CD4-positive, alpha-beta T cell treated with Interleukin-17A for 1 hour (primary cell): Measurements from ENCODE around the gene PIK3CG.
A peak's percentile ranks its signal among the peaks of the same experiment; 100 is the strongest.
"Not testable (repeated sequence)": the region's sequence is repeated elsewhere in the genome, so short reads cannot be mapped to it uniquely, and the experiment has no call there.

ENCODE experiments used
- DNase-seq: peaks from one replicate; pipeline ENCODE4 v3.0.0-alpha.2; 2020

Gene PIK3CG

GRCh38 chr7:106865130-106866041 is at the start of gene PIK3CG:
PIK3CG (plus strand) TSS chr7:106865282; CDS start chr7:106867562, 2,280 bp downstream.
- peak; percentile 75 for DNase-seq

GRCh38 chr7:106817098-106817497 is 48.0 kb upstream of the PIK3CG start:
- DNase-seq: no peak

GRCh38 chr7:106818736-106819135 is 46.3 kb upstream of the PIK3CG start:
- no peak for DNase-seq

- DNase-seq: no peak
Observed at GRCh38 chr7:106819546-106819945, 45.5 kb upstream of the PIK3CG start.

GRCh38 chr7:106820321-106821217 is 44.5 kb upstream of the PIK3CG start:
- no peak for DNase-seq

GRCh38 chr7:106823631-106824030 is 41.5 kb upstream of the PIK3CG start:
- DNase-seq: no peak

GRCh38 chr7:106824458-106824857 is 40.6 kb upstream of the PIK3CG start:
- no peak for DNase-seq

- DNase-seq: no peak
Observed at GRCh38 chr7:106827626-106828025, 37.5 kb upstream of the PIK3CG start.

GRCh38 chr7:106829496-106829895 is 35.6 kb upstream of the PIK3CG start:
- no peak for DNase-seq

GRCh38 chr7:106830896-106831295 is 34.2 kb upstream of the PIK3CG start:
- not testable (repeated sequence) for DNase-seq

- no peak for DNase-seq
Observed at GRCh38 chr7:106836816-106837215, 28.3 kb upstream of the PIK3CG start.

GRCh38 chr7:106839511-106839910 is 25.6 kb upstream of the PIK3CG start:
- DNase-seq: no peak

- no peak for DNase-seq
Observed at GRCh38 chr7:106840342-106840741, 24.7 kb upstream of the PIK3CG start.

GRCh38 chr7:106841896-106842390 is 23.1 kb upstream of the PIK3CG start:
- DNase-seq: no peak

- DNase-seq: no peak
Observed at GRCh38 chr7:106844279-106844997, 20.6 kb upstream of the PIK3CG start.

GRCh38 chr7:106848049-106848448 is 17.0 kb upstream of the PIK3CG start:
- DNase-seq: no peak

- DNase-seq: no peak
Observed at GRCh38 chr7:106848851-106849442, 16.1 kb upstream of the PIK3CG start.

GRCh38 chr7:106851632-106852031 is 13.4 kb upstream of the PIK3CG start:
- not testable (repeated sequence) for DNase-seq

- no peak for DNase-seq
Observed at GRCh38 chr7:106853250-106853908, 11.7 kb upstream of the PIK3CG start.

GRCh38 chr7:106855540-106856132 is 9.4 kb upstream of the PIK3CG start:
- DNase-seq: no peak
